Body of pancreas (tissue), 4 donors: ENCODE results near the gene DGLUCY.

Experiments
- POLR2A ChIP-seq, 3 donors: fragments of 450-650 bp; IDR thresholded peaks; one replicate each; pipeline ENCODE4 v1.6.1; 2016; ENCODE audit warnings: antibody characterized with exemption in 3 of 3, mild to moderate bottlenecking in 2 of 3
- TF ChIP-seq, protein P1 (sequence below), 7 experiments: fragments of 450-650 bp in 4 of 7; fragments of 200-600 bp in 3 of 7; sonication (generic) in 3 of 7; IDR thresholded peaks; one replicate each; pipeline ENCODE4 v1.5.1; 2016 to 2019; ENCODE audit warnings: antibody characterized with exemption in 7 of 7

- TF ChIP-seq, protein P1, sequence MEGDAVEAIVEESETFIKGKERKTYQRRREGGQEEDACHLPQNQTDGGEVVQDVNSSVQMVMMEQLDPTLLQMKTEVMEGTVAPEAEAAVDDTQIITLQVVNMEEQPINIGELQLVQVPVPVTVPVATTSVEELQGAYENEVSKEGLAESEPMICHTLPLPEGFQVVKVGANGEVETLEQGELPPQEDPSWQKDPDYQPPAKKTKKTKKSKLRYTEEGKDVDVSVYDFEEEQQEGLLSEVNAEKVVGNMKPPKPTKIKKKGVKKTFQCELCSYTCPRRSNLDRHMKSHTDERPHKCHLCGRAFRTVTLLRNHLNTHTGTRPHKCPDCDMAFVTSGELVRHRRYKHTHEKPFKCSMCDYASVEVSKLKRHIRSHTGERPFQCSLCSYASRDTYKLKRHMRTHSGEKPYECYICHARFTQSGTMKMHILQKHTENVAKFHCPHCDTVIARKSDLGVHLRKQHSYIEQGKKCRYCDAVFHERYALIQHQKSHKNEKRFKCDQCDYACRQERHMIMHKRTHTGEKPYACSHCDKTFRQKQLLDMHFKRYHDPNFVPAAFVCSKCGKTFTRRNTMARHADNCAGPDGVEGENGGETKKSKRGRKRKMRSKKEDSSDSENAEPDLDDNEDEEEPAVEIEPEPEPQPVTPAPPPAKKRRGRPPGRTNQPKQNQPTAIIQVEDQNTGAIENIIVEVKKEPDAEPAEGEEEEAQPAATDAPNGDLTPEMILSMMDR (IDR thresholded peaks at IDR 0.05), result no peak
- TF ChIP-seq POLR2A (IDR thresholded peaks at IDR 0.05), result no peak
Observed at GRCh38 chr14:91215381-91215780, 101.5 kb downstream of the DGLUCY start.
